ENCODE data around the gene GOLGB1.

Gene GOLGB1

GRCh38 chr3:121627622-121628021 is 121.9 kb downstream of the GOLGB1 start:
- DNase-seq: no peak

GRCh38 chr3:121627211-121627610 is 122.3 kb downstream of the GOLGB1 start:
- no peak for DNase-seq

GRCh38 chr3:121626495-121626894 is 123.0 kb downstream of the GOLGB1 start:
- no peak for DNase-seq

- DNase-seq: no peak
Observed at GRCh38 chr3:121624147-121624899, 125.2 kb downstream of the GOLGB1 start.

- DNase-seq: no peak
Observed at GRCh38 chr3:121621491-121621890, 128.1 kb downstream of the GOLGB1 start.

- no peak for DNase-seq
Observed at GRCh38 chr3:121619691-121620090, 129.8 kb downstream of the GOLGB1 start.
